A204.1 (cell line): Measurements from ENCODE around the gene CDPF1.
"Not testable (repeated sequence)": the region's sequence is repeated elsewhere in the genome, so short reads cannot be mapped to it uniquely, and the experiment has no call there.

ENCODE experiments used
- FAIRE-seq: peaks from 2 replicates; lab custom pipeline; 2012; peaks lifted over from hg19 to GRCh38; lab: Jason Lieb, UNC

Gene CDPF1

DNA sequence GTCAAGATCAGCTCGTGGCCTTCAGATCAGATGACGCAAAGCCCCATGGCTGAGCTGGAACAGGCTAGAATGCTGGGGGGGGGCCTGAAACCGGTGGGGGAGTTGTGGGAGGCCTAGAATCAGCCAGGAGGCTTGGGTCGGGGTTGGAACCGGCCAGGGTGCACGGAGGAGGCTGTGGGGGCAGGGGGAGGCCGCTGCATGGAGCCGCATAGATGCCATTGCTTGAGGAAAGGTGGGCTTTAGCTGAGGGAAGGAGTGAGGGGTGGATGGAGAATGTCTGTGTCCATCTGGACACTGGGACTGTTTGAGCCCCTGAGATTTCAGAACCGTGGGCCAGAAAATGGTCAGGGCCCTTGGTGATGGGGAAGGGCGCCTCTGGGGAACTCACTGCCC, 25.2 kb downstream of the CDPF1 start:
- no peak for FAIRE-seq

DNA sequence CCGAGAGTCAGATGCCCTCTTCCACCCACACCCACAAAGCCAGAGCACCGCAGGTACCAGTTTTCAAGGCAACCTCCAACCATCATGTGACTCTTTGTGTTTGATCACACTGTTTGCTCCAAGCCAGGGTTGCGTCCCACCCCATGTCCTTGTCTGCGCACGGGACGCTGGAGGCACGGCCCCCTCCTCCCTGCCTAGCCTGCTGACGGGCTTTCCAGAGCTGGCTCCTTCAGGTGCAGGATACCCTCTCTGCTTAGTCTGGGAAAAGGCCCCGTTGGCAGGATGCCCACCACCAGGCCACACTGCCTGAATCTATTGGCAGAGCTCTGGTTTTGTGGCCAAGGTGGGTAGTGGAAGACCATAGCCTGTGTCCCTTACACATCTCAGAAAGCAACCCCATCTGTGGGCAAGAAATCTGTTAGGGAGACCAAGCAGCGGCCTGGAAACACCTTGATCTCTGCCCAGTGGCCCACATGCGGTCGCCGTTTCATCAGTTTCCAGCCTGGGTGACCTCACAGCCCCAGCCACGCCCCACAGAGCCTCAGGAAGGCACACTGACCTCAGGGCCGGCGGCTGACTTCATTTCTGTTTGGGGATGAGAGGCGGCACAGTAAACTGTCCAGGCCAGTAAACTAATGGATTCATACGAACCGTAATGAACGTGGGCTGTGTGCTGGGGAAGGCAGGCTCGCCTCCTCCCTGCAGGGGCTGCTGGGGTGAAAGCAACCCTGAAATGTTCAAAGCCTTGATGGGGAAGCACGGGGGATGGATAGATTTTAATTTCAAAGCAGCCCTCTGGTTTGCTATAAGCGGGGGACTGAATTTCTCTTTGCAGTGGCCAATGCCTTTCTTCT, 25.8 kb downstream of the CDPF1 start:
- no peak for FAIRE-seq

DNA sequence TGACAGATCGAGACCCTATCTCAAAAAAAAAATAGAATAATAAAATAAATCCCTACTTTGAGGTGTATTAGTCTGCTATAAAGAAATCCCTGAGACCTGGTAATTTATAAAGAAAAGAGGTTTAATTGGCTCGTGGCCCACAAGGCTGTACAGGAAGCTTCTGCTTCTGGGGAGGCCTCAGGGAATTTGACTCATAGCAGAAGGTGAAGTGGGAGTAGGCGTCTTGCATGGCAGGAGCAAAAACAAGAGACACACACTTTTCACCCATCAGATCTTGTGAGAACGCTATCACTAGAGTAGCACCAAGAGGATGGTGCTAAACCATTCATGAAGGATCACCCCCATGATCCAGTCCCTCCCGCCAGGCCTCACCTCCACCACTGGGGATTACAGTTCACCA, 29.2 kb downstream of the CDPF1 start:
- no peak for FAIRE-seq

- FAIRE-seq, result no peak
Measured at GRCh38 chr22:46219636-46220035, 30.5 kb downstream of the CDPF1 start.

DNA sequence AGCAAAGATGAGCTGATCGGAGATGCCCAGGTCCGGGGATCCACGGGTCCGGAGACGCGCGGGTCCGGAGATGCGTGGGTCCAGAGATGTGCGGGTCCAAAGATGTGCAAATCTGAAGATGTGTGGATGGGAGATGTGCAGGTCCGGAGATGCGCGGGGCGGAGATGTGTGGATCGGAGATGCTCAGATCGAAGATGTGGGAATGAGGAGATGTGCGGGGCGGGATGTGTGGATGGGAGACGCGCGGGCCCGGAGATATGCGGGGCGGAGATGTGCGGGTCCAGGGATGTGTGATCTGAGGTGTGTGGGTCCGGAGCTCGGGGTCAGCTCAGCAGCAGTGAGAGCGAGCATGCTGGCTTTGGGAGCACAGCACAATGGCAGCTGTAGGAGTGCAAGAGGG, 35.5 kb downstream of the CDPF1 start:
- no peak for FAIRE-seq

DNA sequence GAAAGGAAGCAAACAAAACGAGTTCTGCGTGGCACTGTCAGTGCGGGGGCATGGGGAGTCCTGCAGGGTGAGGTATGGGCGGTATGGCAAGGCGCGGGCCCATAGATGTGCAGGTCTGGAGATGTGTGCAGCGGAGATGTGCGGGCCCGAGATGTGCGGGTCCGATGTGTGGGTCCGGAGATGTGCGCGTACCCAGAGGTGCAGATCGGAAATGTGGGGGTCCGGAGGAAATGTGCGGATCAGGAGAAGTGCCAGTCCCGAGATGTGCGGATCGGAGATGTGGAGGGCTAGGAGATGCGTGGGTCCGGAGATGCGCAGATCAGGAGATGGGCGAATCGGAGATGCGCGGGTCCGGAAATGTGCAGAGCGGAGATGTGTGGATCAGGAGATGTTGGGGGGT, 35.9 kb downstream of the CDPF1 start:
- FAIRE-seq, result no peak

GRCh38 chr22:46213052-46213451, 37.0 kb downstream of the CDPF1 start:
- FAIRE-seq, result no peak

GRCh38 chr22:46212195-46212594, 37.9 kb downstream of the CDPF1 start:
- no peak for FAIRE-seq

GRCh38 chr22:46209262-46209661, 40.8 kb downstream of the CDPF1 start:
- no peak for FAIRE-seq

DNA sequence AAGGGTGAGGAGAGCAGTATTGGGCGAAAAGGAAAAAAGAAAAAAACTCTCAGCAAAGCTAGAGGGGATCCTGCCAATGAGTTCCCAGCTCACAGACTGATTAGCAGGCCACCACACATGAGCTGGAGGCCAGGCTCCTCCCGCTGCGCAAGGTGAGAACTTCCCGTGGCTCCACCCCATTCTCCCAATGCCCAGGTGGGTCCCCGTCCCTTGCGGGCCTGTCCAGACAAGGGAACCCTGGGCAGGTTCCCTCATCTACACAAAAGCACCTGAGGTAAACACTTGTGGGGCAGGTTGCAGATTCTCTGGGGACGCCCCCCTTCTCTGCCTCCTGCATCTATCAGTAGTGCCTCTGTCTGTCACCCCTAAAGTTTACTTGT, 46.5 kb downstream of the CDPF1 start:
- no peak for FAIRE-seq

DNA sequence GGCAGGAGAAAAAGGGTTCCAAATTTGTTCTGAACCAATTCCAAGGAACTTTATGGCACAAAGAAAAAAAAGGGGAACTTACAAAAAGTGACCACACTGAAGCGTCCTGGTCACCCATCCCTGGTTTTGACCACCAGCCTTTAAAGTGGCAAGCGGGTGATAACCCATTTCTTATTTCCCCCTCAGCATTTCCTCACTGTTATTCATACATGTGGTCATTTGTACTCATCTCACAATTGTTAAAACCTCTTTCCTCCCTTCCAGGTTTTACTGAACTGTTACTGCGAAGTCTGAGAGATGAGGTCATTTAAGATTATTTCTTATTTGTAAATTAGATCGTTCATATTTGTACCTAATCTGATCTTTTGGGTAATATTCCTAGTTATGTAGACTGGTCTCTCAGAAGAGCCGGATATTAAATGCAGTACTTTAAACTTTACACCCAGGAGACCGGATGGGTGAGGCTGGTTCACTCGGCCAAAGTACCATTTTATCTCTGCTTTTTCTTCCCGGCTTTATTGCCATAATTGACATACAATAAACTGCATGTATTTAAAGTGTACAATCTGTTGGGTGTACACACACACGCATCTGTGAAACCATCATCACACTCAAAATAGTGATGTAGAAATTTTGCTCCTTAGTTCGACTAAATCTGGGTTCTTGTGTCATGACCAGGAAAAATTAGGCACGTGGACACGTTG, 47.0 kb downstream of the CDPF1 start:
- FAIRE-seq, result no peak

DNA sequence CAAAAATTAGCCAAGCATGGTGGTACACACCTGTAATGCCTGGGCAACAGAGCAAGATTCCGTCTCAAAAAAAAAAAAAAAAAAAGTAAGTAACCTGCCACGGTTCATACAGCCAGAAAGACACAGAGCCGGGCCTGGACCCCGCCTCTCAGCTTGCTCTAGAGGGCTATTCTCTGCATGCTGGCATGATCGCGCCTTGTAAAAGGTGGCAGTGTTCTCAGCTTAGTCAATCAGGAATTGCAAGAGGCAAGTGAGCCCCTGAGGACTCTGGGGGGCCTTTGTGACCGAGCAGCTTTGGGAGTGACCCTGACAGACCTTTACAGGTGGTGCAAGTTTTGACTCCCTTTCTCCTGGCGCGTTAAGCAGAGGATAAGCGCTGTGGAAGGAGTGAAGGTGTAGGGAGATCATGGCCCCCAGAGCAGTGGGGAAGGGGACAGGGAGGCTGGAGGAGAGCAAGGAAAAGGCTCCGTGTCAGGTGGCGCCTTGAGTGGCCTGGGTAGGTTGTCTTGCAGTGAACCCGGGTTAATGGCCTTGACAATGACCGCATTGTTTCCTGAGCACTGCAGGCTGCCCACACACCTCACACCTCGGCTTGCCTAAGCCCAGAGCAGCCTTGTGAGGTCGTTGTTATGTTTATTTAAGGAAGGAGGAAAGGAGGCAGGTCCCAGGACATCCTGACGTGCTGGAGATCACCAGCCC, 48.9 kb downstream of the CDPF1 start:
- FAIRE-seq, result no peak

DNA sequence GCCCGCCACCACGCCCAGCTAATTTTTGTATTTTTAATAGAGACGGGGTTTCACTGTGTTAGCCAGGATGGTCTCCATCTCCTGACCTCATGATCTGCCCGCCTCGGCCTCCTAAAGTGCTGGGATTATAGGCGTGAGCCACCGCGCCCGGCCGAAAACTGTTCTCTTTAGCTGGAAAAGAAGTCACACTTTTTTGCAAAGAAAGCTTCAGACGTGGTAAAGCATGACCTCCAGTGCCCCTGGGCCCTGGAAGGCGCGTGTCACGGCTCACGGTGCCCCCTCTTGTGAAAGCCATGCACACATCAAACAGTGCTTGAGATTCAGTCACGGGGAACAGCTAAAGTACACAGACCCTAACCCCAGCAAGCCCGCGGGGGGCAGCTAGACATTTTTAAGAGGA, 51.3 kb downstream of the CDPF1 start:
- not testable (repeated sequence) for FAIRE-seq

- no peak for FAIRE-seq
Measured at GRCh38 chr22:46198274-46198673, 51.8 kb downstream of the CDPF1 start.

DNA sequence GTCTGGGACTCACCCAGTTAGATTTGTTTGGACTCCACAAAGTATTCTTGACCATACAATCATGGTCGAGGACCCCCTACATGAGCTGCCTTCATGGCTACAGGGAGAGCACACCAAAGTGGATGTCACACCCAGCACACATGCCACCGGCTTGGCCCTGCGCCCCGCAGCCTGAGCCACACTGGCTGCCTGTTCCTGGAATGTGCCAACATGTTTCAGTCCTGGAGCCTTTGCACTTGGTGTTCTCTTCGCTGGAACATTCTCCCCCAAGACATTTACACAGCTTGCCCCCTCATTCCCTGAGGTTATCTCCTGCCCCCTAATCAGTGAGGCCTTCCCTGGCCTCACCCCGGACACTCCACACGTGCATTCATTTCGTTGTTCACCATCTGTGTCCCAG, 53.8 kb downstream of the CDPF1 start:
- FAIRE-seq, result no peak

GRCh38 chr22:46195487-46196165, 54.5 kb downstream of the CDPF1 start:
- FAIRE-seq, result no peak
